Mononuclear cell (primary cell): ENCODE measurements around the gene KIF26B. TPM values are rescaled to one million over a fixed set of nuclear protein-coding genes. Genes with fewer than 3 reads are reported as not detected.
"Not testable (repeated sequence)": the region's sequence is repeated elsewhere in the genome, so short reads cannot be mapped to it uniquely, and the experiment has no call there.

Experiments used
- H3K27me3 ChIP-seq: 2 replicates; pipeline ENCODE4 v1.6.0; 2011; ENCODE audit warnings: low read length, control low read depth; ENCODE audit not compliant: insufficient read depth
- H3K4me1 ChIP-seq: 2 replicates; pipeline ENCODE4 v1.5.1; 2011; ENCODE audit warnings: mild to moderate bottlenecking, low read length, control low read depth; ENCODE audit not compliant: insufficient read depth
- H3K4me3 ChIP-seq: 2 replicates; pipeline ENCODE4 v1.5.1; 2011; ENCODE audit warnings: mild to moderate bottlenecking, low read length, moderate library complexity
- H3K9me3 ChIP-seq: 2 replicates; pipeline ENCODE4 v1.5.1; 2011; ENCODE audit warnings: low read depth, mild to moderate bottlenecking, control low read depth, low read length
- total RNA-seq: library from RNA; depleted of rRNA; stranded (reverse); fragments of >200 nt; gene quantifications from one replicate; pipeline ENCODE4 v1.2.3, GENCODE V29; 2012

KIF26B gene
- total RNA-seq, 1 donor = 0.31 TPM

DNA sequence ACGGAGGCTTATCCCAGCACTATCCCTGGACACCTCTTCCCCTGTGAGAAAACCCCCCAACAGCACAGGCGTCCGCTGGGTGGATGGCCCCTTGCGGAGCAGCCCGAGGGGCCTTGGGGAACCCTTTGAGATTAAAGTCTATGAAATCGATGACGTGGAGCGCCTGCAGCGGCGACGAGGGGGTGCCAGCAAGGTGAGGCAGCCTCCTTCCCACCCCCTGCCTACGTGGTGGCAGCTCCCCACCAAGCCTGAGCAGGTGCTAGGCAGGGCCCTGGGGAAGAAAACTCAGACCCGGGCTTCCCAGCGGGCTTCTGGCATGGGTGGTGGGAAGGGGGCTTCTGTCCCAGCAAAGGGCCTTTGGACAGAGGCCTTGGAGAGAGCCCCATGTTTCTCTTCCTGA lies 543.3 kb downstream of the KIF26B start:
- Histone ChIP-seq H3K27me3 (no peaks in the 10 kb centered on the region), H3K9me3 (no peaks in the 10 kb centered on the region), H3K4me1 (no peaks in the 10 kb centered on the region), H3K4me3 (no peak overlapping the region)

DNA sequence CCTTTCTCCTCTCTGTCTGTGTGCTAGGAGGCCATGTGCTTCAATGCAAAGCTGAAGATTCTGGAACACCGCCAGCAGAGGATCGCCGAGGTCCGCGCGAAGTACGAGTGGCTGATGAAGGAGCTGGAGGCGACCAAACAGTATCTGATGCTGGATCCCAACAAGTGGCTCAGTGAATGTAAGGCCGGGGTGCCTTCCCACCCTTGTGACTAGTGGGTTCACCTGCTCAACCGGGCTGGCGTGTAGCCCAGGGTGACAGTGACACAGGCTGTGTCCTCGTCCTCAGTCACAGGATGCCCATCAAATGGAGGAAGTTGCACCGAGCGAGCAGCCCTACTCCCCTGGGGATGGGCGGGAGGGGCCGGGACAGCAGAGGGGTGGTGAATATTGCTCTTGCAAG lies 544.1 kb downstream of the KIF26B start:
- no peaks in the 10 kb centered on the region for H3K9me3 ChIP-seq
- H3K4me1 ChIP-seq = no peaks in the 10 kb centered on the region
- H3K27me3 ChIP-seq = no peaks in the 10 kb centered on the region
- H3K4me3 ChIP-seq = no peak overlapping the region

DNA sequence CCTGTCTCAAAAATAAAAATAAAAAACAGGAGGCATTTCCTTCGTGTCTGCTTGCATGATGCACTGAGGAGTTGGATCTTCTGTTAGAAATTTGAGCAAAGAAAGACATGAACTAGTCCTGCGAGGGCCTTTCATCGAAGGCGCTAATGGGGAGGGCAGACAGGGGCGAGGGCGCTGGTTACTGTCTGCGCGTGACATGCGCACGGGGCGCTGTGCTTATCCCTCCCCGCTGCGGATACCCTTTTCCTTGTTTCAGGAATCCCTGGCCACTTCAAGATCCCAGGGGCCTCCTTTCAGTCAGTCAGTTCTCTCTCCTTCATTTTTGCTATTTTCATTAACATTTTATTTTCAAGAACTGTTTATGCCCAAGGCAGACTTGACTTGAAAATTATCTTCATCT lies 545.8 kb downstream of the KIF26B start:
- no peaks in the 10 kb centered on the region for H3K4me1 ChIP-seq
- no peak overlapping the region for H3K4me3 ChIP-seq
- H3K9me3 ChIP-seq = no peaks in the 10 kb centered on the region
- H3K27me3 ChIP-seq = no peaks in the 10 kb centered on the region

DNA sequence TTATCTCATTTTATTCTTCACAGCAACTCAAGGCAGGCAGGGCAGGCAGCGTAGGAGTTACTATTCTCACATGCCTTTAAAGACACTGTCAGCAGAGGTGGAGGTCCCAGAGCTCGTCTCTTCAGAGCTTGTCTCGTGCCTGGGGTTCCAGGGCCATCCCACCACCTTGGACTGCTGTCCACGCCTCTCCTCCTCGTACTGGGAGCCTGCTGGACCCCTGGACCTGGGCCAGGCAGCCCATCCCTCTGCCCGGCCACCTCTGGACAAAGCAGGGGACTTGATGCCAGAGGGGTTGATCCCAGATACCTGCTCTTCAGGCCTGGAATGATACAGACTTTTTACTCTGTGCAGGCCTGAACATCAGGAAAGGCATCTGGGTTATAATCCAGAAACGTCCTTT lies 546.8 kb downstream of the KIF26B start:
- no peak overlapping the region for H3K4me3 ChIP-seq
- H3K9me3 ChIP-seq = no peaks in the 10 kb centered on the region
- H3K4me1 ChIP-seq = no peaks in the 10 kb centered on the region
- H3K27me3 ChIP-seq = no peaks in the 10 kb centered on the region

DNA sequence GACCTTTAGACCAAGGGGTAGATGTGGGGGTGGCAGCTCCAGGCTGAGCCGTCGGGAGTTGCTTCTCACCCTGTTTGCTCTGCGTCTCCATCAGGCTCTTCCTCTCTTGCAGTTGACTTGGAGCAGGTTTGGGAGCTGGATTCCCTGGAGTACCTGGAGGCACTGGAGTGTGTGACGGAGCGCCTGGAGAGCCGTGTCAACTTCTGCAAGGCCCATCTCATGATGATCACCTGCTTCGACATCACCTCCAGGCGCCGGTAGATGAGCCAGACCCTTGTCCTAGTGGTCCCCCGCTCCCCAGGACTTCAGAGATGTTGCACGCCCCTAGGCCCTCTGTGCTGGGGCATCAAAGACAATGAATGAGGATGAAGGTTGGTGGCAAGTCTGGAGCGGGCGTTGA lies 547.6 kb downstream of the KIF26B start:
- Histone ChIP-seq H3K27me3 (no peaks in the 10 kb centered on the region), H3K4me3 (no peak overlapping the region)

DNA sequence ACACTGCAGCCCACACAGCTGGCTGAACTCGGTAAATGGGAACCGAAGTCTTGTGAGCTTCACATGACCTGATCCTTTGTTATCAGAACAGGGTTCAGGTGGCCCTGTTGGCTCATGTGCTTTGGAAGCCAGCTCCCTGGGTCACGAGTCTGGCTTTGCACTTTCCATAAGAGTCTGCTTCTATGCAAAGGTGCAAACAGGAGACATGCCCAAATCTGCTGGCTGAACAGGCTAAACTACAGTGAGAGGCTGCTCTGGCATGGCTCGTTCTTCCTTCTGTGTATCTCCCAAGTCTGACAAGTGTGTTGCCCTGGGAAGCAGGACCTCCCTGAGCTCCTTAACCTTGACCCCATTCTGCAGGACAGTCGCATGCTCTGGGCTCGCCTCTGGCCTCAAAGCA lies 549.6 kb downstream of the KIF26B start:
- H3K4me1 ChIP-seq = no peaks in the 10 kb centered on the region
- no peaks in the 10 kb centered on the region for H3K9me3 ChIP-seq
- H3K4me3 ChIP-seq = no peak overlapping the region
- no peaks in the 10 kb centered on the region for H3K27me3 ChIP-seq

More for the DNA sequence above, 547.6 kb downstream of the KIF26B start:
- Histone ChIP-seq H3K9me3 (no peaks in the 10 kb centered on the region), H3K4me1 (no peaks in the 10 kb centered on the region)

DNA sequence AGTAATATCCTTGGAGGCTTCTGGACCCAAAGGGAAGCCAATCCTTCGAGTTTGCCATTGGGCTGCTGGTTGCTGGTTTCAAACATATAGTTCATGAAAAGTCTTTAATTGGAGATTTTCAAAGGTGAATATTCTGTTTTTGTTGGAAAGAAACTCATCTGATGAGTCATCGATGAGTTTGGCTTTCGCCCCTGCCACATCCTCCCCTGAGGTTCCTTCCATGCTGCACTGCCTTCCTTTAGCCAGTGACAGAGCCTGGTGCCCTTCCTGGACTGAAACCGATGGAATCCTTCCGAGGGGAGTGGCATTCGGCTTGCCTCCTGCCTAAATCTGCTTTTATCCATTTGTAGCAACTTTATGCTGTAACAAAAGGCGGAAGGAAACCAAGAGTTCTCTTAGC lies 550.0 kb downstream of the KIF26B start:
- Histone ChIP-seq H3K4me1 (no peaks in the 10 kb centered on the region), H3K4me3 (no peak overlapping the region), H3K9me3 (no peaks in the 10 kb centered on the region), H3K27me3 (no peaks in the 10 kb centered on the region)

DNA sequence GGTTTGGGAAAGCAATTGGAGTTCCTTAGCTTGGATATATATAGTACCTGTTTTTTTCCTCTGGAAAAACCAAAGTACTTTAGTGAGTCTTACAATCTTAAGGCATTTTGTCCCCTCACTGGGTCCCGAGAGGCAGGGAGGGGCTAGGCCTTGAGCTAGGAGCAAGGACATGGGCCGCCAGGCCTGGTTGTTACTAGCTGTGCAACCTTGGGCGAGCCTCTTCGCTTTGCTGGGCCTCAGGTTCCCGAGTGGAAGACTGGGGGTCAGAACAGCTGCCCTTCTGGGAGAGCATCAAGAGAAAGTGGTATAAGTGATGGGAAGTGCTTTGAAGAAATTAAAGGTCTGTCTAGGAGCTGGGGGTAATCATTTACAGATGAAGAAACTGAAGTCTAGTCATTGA lies 553.2 kb downstream of the KIF26B start:
- Histone ChIP-seq H3K4me1 (no peaks in the 10 kb centered on the region), H3K4me3 (no peak overlapping the region)

DNA sequence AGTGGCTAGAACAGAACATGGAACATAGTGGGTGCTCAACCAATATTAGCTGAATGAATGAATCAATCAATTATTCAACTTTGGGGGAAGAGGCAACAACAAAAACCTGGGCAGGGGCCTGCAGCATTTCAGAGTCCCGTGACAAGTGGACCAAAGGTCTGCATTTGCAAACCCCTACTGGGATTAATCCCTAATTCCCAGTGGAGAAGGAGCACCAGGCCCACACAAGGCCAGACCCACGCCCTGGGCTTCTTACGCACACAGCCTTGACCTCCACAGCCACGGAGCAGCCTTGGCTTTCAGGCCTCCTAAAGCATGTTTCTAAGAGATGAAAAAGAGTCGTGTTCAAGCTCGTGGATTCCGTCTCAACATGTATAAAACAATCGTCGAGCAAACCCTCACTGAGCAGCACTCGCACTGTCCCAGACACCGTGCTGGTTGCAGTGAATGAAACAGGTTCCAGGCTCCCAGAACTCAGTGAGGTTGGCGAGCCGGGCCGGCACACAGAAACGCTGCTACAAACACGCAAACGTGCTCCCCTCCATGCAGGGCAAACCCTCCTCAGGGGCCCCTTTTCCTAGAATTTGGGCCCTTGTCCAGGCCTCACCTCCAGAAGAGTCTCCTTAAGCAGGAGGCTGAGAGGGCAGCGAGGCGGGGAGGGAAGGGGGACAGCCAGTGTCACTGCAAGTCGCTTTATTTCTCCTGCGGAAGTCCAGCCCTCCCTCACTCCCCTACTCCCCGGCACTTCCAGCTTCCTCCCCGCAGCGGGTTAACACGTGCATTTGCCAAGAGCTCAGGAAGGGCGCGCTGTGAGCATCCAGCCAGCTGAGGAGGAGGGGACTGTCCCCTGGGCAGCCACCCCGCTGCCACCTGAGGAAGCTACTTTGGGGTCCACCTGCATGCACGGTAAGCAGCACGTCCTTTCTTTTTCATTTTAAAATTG lies 556.4 kb downstream of the KIF26B start:
- no peak overlapping the region for H3K4me3 ChIP-seq
- no peaks in the 10 kb centered on the region for H3K27me3 ChIP-seq
- no peaks in the 10 kb centered on the region for H3K4me1 ChIP-seq
- H3K9me3 ChIP-seq = no peaks in the 10 kb centered on the region

More for the DNA sequence above, 553.2 kb downstream of the KIF26B start:
- H3K9me3 ChIP-seq = no peaks in the 10 kb centered on the region
- H3K27me3 ChIP-seq = no peaks in the 10 kb centered on the region

DNA sequence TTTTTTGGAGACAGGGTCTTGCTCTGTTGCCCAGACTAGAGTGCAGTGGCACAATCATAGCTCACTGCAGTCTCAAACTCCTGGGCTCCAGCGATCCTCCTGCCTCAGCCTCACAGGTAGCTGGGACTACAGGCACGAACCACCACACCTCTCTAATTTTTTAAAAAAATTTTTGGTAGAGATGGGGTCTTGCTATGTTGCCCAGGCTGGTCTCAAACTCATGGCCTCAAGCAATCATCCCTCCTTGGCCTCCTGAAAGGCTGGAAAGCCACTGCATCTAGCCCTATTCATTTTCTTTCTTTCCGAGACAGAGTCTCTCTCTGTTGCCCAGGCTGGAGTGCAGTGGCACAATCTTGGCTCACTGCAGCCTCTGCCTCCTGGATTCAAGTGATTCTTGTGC lies 559.2 kb downstream of the KIF26B start:
- H3K4me3 ChIP-seq, H3K4me1 ChIP-seq, H3K9me3 ChIP-seq, H3K27me3 ChIP-seq: not testable (repeated sequence)

DNA sequence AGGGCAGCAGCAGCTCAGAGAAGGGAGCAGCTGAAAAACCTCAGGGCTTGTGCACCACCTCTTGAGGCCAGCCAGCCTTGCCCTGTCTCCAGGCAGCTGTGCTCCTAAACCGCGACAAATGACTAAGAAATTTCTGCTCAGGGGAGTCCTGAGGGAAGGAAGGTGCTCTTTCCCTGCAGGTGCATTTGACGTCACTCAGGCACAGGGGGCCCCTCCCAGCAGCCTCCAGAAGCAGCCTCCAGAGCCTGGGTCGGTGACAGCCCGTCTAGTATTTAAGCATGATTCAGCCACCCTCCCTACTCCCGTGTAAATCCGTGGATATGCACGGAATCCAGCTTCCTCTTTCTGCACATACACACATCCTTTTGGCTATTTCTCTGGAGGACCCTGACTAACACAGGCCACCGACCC lies 560.5 kb downstream of the KIF26B start:
- no peak overlapping the region for H3K4me3 ChIP-seq
- no peaks in the 10 kb centered on the region for H3K4me1 ChIP-seq
- H3K9me3 ChIP-seq = no peaks in the 10 kb centered on the region
- H3K27me3 ChIP-seq = no peaks in the 10 kb centered on the region

DNA sequence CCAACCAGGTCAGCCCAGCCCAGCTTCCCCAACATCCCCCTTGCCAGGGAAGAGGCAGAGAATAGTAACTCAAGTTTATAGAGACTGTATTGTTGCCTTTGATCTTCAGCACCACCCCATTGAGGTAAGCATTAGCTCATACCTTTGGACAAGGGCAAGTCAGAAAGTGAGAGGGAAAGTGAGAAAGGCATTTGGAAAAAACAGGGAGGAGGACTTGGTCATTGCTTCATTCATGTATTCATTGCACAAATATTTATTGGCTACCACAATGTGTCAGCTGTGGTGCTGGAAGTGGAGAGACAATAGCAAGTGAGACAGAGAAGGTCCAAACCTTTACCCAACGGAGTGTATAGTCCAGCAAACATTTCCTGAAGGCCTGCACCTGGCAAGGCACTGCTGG lies 561.2 kb downstream of the KIF26B start:
- Histone ChIP-seq H3K27me3 (no peaks in the 10 kb centered on the region), H3K4me3 (no peak overlapping the region), H3K4me1 (no peaks in the 10 kb centered on the region), H3K9me3 (no peaks in the 10 kb centered on the region)

DNA sequence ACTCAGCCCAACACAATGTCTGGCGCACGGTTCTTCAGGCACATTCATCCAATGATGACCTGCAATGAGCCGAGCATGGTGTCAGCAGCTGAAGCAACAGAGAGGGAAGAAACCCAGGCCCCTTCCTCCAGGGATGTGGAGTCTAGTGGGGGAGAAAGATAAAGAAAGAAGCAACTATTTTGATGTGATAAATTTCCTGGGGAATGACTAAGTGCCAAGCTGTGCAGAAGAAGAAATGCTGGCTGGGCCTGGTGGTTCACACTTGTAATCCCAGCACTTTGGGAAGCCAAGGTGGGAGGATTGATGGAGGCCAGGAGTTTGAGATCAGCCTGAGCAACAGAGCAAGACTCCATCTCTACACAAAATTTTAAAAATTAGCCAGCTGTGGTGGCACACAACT lies 561.8 kb downstream of the KIF26B start:
- Histone ChIP-seq H3K27me3 (no peaks in the 10 kb centered on the region), H3K4me1 (no peaks in the 10 kb centered on the region), H3K9me3 (no peaks in the 10 kb centered on the region), H3K4me3 (no peak overlapping the region)

DNA sequence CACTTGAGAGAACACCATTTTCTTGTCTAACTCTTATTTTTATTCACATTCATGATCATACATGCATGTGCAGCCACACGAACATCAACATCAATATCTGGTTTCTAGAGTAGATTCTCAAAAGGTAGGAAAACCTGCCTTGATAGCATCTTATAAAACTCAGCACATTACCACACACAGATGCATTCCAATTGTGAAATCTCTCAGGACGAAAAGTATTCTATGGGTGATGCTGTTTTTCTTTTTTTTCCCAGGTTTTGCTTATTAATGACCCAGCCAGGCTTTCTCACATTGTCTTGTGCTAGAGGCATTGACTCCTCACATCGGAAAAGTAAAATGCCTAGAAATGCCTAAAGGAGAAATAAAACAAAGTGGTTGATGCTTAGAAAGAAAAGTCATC lies 562.8 kb downstream of the KIF26B start:
- Histone ChIP-seq H3K9me3 (no peaks in the 10 kb centered on the region), H3K27me3 (no peaks in the 10 kb centered on the region), H3K4me1 (no peaks in the 10 kb centered on the region), H3K4me3 (no peak overlapping the region)

DNA sequence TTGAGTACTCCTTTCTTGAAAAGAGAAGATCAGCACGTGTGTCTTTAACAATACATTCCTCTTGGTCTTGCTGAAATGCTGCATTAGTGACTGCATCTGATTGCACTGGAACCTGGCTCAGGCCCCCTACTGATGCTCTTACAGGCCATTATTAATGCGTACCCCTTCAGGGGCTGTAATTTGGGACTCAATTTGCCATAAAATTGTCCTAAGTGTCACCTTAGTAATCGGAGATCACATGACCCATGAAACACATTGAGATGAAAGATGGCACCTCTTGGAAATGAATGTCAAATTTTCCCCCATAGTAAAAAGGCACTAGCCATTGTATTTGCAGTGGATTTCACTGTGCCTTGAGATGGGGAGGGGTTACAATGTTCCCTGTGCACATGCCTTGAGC lies 563.3 kb downstream of the KIF26B start:
- no peaks in the 10 kb centered on the region for H3K27me3 ChIP-seq
- H3K9me3 ChIP-seq = no peaks in the 10 kb centered on the region
- H3K4me3 ChIP-seq = no peak overlapping the region
- no peaks in the 10 kb centered on the region for H3K4me1 ChIP-seq

DNA sequence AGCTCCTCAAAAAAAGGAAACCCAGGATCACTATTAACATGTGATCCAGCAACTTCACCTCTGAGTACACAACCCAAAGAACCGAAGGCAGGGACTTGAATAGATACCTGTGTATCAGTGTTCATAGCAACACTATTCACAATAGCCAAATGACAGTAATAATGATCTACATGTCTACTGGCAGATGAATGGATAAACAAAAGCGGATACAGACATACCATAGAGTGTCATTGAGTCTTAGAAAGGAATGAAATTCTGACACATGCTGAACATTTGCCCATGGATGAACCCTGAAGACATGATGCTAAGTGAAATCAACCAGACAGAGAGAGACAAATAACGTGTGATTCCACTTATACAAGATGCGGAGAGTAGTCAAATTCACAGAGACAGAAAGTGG lies 564.2 kb downstream of the KIF26B start:
- no peaks in the 10 kb centered on the region for H3K9me3 ChIP-seq
- no peaks in the 10 kb centered on the region for H3K4me1 ChIP-seq
- no peak overlapping the region for H3K4me3 ChIP-seq
- no peaks in the 10 kb centered on the region for H3K27me3 ChIP-seq
